OCI-LY1 (cell line): Measurements from ENCODE around the gene MARCHF11.

Source experiments
- H2AFZ ChIP-seq: fragments of 200-600 bp; sonication (generic), shearing (Covaris generic); 2 replicates; pipeline ENCODE4 v1.6.0; 2014; ENCODE audit warnings: antibody characterized with exemption, mild to moderate bottlenecking, low read length
- H3F3A ChIP-seq: fragments of 200-600 bp; sonication (generic), shearing (Covaris generic); 2 replicates; pipeline ENCODE4 v1.6.0; 2014; ENCODE audit warnings: mild to moderate bottlenecking, antibody characterized with exemption, low read length, moderate library complexity; ENCODE audit not compliant: insufficient read depth
- H3K27ac ChIP-seq: fragments of 200-600 bp; sonication (generic); 2 replicates; pipeline ENCODE4 v1.5.1; 2014; ENCODE audit warnings: low read length, mixed run types, mild to moderate bottlenecking, low read depth; ENCODE audit not compliant: poor library complexity, severe bottlenecking
- H3K27me3 ChIP-seq: fragments of 200-600 bp; sonication (generic); 2 replicates; pipeline ENCODE4 v1.6.0; 2014; ENCODE audit warnings: antibody characterized with exemption, mild to moderate bottlenecking, low read length, moderate library complexity; ENCODE audit not compliant: insufficient read depth
- H3K36me3 ChIP-seq: fragments of 200-600 bp; sonication (generic); 2 replicates; pipeline ENCODE4 v1.6.1; 2014; ENCODE audit warnings: mild to moderate bottlenecking, antibody characterized with exemption, low read length, moderate library complexity, mixed read lengths; ENCODE audit not compliant: insufficient read depth
- H3K4me1 ChIP-seq: fragments of 200-600 bp; sonication (generic); 2 replicates; pipeline ENCODE4 v1.5.1; 2014; ENCODE audit warnings: mild to moderate bottlenecking, low read length, moderate library complexity; ENCODE audit not compliant: insufficient read depth, severe bottlenecking
- H3K4me2 ChIP-seq: fragments of 200-600 bp; sonication (generic), shearing (Covaris generic); 2 replicates; pipeline ENCODE4 v1.6.1; 2014; ENCODE audit warnings: low read length
- H3K4me3 ChIP-seq: fragments of 200-600 bp; sonication (generic); 2 replicates; pipeline ENCODE4 v1.5.1; 2014; ENCODE audit warnings: low read length, low read depth, mild to moderate bottlenecking, mixed read lengths; ENCODE audit not compliant: poor library complexity, severe bottlenecking
- H3K79me2 ChIP-seq: fragments of 200-600 bp; shearing (Covaris generic); 2 replicates; pipeline ENCODE4 v1.6.1; 2016; ENCODE audit warnings: mixed run types, low read length, mixed read lengths; ENCODE audit not compliant: insufficient read depth
- H3K9ac ChIP-seq: fragments of 200-600 bp; sonication (generic), shearing (Covaris generic); 2 replicates; pipeline ENCODE4 v1.6.1; 2014; ENCODE audit warnings: mild to moderate bottlenecking, low read length, mixed read lengths
- H3K9me2 ChIP-seq: fragments of 200-600 bp; sonication (generic), shearing (Covaris generic); 2 replicates; pipeline ENCODE4 v1.6.1; 2014; ENCODE audit warnings: low read depth, mild to moderate bottlenecking, low read length, mixed read lengths
- H3K9me3 ChIP-seq: fragments of 200-600 bp; shearing (Covaris generic); 2 replicates; pipeline ENCODE4 v1.6.1; 2014; ENCODE audit warnings: low read length, mixed read lengths
- H4K20me1 ChIP-seq: fragments of 200-600 bp; sonication (generic), shearing (Covaris generic); 2 replicates; pipeline ENCODE4 v1.6.0; 2016; ENCODE audit warnings: mild to moderate bottlenecking, low read length; ENCODE audit not compliant: insufficient read depth
- CTCF ChIP-seq: fragments of 200-600 bp; sonication (generic), shearing (Covaris generic); IDR thresholded peaks from 2 replicates; pipeline ENCODE4 v1.5.1; 2017; ENCODE audit warnings: mild to moderate bottlenecking, antibody characterized with exemption, low read length, moderate library complexity, mixed read lengths
- EZH2 ChIP-seq: fragments of 200-600 bp; sonication (generic), shearing (Covaris generic); IDR thresholded peaks from 2 replicates; pipeline ENCODE4 v1.8.0; 2017; ENCODE audit warnings: borderline replicate concordance, mixed run types, mild to moderate bottlenecking, antibody characterized with exemption, low read length, moderate library complexity, mixed read lengths

MARCHF11 gene

DNA sequence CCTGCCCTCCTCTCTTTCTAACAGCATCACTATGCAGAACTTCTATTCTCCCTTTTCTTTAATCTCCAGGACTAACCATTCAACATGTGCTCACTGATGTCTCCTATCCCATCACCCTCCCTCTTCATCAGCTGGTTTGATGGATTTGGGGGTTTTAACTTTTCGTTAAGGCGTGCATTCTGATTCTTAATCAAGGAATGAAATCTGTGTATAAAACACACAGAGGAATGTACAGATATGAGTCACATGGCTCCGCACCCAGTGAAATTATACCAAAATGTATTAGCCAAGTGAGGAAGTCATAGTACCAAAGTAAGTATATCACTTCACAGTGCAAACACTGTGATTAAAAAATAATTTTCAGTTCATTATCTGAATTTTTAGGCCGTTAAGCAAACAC, 35.2 kb downstream of the MARCHF11 start:
- Histone ChIP-seq H3K4me3 (no peak overlapping the region), H3K36me3 (no peaks in the 10 kb centered on the region), H3K9me2 (no peaks in the 10 kb centered on the region; the same call in 1 of the 2 replicates), H3F3A (no peaks in the 10 kb centered on the region), H3K27me3 (no peaks in the 10 kb centered on the region), H4K20me1 (no peaks in the 10 kb centered on the region), H3K9ac (no peak overlapping the region), H3K9me3 (no peaks in the 10 kb centered on the region), H3K79me2 (no peaks in the 10 kb centered on the region), H3K27ac (no peak overlapping the region), H2AFZ (no peak overlapping the region), H3K4me1 (no peaks in the 10 kb centered on the region), H3K4me2 (no peak overlapping the region)
- TF ChIP-seq CTCF (no peak), EZH2 (no peak)

DNA sequence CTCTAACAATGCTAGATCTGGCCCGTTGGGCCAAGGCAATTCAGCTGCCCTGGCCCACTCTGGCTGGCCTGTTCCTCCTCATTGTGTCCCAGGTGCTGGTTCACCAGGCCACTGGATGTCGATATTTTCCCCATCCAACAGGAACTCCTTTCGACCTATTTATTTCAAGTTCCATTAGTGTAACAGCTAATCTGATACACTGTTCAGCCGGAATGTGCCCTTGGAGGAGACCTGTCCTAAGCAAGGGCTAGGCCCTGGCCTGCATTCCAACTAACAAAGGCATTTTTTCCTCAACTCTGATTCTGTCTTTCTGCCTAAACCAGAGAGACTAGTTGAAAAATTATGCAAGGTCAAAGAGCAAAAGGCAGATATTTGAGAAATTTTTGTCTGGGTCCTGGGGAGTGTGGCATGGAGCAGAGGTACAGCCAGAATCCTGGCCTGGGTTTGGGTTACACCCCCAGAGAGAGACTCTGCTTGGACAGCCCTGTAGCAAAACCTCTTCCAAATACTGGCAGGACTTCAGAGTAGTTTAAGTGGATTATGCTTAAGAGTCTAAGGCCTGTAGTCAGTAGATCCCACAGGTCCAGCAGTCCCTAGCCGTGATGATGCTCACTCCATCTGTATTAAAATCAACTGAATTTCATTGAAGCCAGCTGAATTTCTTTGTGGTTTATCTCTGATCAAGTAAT, 36.1 kb downstream of the MARCHF11 start:
- Histone ChIP-seq H3K9me2 (no peaks in the 10 kb centered on the region; the same call in 1 of the 2 replicates), H3K36me3 (no peaks in the 10 kb centered on the region), H3K4me2 (no peak overlapping the region), H3K79me2 (no peaks in the 10 kb centered on the region), H3K27me3 (no peaks in the 10 kb centered on the region), H3K9ac (no peak overlapping the region), H4K20me1 (no peaks in the 10 kb centered on the region), H3F3A (no peaks in the 10 kb centered on the region), H3K4me3 (no peak overlapping the region), H3K4me1 (no peaks in the 10 kb centered on the region), H3K27ac (no peak overlapping the region), H3K9me3 (no peaks in the 10 kb centered on the region), H2AFZ (no peak overlapping the region)
- TF ChIP-seq EZH2 (no peak), CTCF (no peak)

DNA sequence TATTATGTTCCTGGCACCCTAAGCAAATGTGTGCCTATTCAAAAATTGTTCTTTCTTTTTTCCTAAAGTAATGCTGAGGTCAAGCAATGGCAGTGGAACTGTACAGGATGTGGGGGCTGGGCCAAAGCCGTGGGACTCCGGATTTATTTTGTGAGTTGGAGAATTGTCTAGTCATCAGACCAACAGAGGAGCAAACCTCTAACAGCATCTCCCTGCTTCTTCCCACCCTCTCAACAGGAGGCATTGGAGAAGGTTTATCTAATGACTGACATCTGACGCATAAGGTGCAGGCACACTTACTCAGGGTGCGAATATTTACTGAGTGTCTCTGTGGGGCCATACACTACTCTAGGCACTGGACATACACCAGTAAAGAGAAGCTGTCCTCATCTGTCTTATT, 38.6 kb downstream of the MARCHF11 start:
- no peaks in the 10 kb centered on the region for H3K79me2 ChIP-seq
- no peaks in the 10 kb centered on the region for H3K27me3 ChIP-seq
- no peaks in the 10 kb centered on the region for H3F3A ChIP-seq
- no peak overlapping the region for H2AFZ ChIP-seq
- no peaks in the 10 kb centered on the region for H4K20me1 ChIP-seq
- H3K9me3 ChIP-seq: no peaks in the 10 kb centered on the region
- no peak overlapping the region for H3K4me2 ChIP-seq
- H3K9me2 ChIP-seq: no peaks in the 10 kb centered on the region; the same call in 1 of the 2 replicates
- H3K36me3 ChIP-seq: no peaks in the 10 kb centered on the region
- TF ChIP-seq CTCF: no peak
- no peak for TF ChIP-seq EZH2
- no peaks in the 10 kb centered on the region for H3K4me1 ChIP-seq
- no peak overlapping the region for H3K27ac ChIP-seq
- H3K4me3 ChIP-seq: no peak overlapping the region
- H3K9ac ChIP-seq: no peak overlapping the region
